Brain pericyte (primary cell): ENCODE measurements around the gene RBBP8NL.
"Not testable (repeated sequence)": the region's sequence is repeated elsewhere in the genome, so short reads cannot be mapped to it uniquely, and the experiment has no call there.

Experiments used
- DNase-seq: peaks from one replicate; pipeline ENCODE4 v3.0.0-alpha.2; 2012; ENCODE audit warnings: low read depth, low spot score

Gene RBBP8NL

DNA sequence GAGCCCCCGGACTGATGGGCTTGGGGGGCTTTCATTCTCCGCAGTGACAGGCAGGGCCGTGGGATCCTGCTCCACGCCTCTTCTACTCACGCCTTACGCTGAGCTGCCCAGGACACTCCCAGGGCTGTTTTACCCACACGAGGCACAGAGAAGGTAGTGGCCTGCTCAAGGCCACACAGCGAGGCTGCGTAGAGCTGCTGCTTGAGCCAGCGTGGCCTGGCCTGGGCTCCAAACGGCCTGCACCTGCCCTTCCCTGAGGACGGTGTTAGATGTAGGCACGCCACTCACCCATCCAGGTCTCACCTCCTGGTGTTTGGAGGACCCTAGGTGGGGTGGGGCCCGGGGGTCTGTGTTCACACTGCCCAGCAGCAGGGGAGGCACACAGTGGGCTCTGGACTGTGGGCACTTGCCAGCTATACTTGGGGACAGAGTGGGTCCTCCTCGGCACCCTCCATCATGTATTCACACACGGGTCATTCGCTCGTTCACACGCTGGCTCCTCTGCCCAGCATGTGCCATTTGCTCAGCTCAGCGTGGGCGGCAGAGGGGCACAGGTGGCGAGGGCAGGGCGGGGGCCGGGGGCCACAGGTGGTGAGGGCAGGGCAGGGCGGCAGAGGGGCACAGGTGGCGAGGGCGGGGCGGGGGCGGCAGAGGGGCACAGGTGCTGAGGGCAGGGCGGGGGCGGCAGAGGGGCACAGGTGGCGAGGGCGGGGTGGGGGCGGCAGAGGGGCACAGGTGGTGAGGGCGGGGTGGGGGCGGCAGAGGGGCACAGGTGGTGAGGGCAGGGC lies 18.4 kb upstream of the RBBP8NL start:
- DNase-seq: no peak

DNA sequence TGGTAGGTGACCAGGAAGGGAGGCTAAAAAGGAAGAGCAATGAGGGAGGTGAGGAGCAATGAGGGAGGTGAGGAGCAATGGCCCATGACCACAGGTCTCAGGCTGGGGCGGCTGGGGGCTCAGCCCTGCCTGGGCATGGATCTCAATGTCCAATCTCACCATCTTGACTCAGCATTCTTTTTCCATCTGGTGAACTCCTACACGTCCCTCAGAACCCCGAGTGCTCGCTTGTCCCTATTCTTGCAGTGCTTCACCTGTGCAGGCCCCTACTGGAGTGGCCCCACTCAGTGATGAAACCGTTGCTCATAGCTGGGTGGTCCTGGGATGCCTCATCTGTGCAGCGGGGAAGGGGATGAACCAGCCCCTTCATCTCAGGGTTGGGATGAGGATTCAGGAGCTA lies 16.9 kb upstream of the RBBP8NL start:
- DNase-seq: no peak

DNA sequence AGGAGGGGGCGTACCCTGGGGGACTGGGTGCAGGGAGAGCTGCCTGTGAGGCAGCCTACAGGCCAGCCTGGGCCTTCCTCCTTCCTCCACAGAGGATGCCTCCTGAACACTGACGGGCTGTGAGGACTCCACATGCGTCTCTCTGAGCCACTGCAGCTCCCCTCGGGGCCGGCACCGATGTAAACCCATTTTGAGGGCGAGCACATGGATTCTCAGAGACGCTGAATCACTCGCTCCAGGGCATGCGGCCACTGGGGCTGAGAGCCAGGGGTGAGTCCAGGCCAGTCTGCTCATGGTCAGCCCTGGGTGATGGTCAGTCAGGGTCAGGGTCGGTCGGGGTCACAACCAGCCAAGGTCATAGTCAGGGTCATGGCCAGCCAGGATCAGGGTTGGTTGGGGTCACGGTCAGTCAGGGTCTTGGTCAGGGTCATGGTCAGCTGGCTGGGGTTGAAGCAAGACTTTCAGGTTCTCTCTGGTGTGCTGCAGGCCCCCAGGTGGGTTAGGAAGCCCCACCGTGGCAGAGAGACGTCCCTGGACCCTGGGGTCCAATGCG lies 14.7 kb upstream of the RBBP8NL start:
- no peak for DNase-seq

DNA sequence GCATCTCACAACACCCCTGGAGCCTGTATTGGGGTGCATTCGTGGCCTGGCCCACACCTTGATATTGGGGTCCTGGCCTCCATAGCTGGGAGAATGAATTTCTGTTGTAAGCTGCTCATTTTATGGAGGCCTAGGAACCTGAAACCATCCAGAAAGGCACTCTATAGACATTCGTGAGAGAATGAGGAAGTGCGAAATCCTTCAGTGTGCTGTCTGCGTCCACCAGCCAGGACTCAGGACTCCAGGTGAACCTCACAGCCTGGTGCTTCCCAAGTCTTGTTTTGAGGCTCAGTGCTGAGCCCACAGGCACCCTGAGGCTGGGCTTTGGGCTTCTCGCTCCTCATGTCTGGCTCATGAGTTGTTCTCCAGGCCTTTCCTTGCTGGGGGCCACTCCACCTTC lies 11.9 kb upstream of the RBBP8NL start:
- DNase-seq: no peak

DNA sequence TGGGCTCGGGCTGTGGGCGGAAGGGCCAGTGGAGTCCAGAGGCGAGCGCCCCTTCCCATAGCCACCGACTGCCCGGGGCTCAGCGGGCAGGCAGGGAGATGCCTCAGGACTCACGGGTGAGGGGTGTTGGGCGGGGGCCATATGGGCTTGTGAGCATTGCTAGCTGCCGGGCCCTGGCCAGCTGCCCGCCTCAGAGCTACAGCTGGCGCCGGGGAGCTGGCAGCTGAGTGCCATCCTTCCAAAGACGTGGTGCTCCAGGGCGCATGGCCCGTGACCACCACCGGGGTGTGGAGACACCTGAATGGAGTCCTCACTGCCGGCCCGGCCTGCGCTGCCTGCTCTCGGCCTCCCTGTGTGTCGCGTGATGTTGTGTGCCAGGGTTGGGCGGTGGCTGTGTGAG lies 10.6 kb upstream of the RBBP8NL start:
- no peak for DNase-seq

DNA sequence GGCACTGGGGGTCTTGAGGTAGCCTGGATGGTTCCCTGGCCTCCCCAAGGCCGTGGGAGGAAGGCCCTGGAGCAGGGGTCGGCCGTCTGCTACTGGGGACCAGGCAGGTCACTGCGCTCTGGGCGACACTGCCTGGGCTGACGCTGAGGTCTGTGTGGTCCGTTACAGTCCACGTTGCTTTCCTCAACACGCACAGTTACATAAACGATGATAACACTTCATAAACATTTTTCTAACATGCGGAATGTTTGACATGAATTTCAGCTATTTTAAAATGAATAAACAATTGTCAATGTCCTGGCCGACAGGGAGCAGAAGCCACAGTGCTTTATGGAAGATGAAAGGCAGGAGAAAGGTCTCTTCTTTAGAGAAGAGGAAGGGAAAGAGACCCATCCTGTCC lies 10.2 kb upstream of the RBBP8NL start:
- no peak for DNase-seq

DNA sequence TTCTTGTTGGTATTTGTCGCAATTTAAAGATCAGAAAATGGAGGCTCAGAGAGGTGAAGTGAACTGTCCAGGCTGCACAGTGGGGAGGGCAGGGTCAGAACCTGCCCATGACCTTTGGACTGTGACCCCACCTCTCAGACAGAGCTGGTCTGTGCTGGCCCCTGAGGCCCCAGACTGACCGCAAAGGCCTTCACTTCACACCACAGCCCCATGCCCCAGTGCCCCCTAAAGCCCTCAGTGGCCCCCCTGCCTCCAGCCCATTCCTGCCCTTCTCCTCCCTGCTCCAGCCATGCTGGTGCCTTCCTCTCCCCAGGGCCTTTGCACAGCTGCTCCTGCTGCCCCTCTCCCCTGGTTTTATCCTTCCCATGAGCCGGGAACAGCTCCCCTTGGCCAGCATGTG lies 9.4 kb upstream of the RBBP8NL start:
- no peak for DNase-seq

DNA sequence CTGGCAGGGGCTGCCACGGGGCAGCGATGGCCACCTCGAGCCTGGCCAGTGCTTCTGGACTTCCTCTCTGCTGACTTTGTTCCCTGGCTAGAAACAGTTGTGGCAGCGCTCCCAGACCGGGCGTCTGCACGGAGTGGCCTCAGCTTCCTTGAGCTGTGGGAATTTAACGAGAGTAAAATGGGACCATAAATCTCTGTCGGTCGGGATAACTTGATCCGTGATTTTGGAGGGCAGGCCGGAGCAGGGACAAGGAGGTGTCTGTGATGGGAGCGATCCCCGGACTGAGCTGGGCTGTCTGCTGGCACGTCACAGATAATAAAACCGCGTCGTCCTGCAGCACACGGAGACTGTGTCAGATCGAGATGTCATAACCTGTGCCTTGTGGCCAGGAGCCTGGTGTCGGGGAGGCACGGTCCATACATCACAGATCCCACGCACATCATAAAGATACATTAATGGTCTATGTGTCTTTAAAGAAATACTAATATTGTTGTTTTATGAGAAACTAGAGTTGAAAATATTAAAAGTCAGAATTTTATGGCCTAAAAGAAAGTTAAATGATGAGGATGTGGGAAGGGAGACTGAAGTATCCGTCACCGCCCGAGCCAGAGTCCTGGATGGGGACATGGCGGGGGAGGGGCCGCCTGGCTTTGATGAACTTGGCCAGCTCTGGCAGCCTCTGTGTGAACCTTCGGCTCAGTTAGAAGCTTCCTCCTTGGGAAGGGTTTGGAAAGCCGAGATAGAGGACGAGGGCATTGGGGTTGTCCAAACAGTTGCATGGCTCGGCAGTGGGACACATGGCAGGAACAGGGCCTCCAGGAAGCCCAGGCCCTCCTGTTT lies 6.5 kb upstream of the RBBP8NL start:
- no peak for DNase-seq

DNA sequence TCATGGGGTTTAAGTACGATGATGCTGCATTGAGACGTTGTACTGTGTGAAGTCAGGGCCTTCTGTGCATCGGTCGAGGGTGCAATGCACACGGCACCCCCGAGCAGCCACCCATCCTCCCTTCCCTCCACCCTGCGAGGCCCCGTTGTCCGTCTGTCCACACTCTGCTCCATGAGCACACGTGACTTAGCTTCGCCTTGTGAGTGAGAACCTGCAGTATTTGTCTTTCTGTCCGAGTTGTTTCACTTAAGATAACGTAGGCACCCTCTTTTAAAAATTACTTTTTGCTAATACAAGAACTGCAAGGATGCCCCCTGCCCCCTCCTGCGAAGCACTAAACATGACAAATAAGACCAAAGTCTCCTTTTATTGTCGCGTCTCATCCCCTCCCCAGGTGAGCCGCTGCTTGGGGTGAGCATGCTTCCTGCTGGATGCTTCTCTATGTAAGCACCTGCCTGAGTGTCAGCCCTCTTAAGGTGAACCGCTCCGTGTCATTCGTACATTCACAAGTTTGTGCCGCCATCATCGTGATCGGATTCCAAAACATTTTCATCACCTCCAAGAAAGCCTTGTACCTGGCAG lies 3.6 kb upstream of the RBBP8NL start:
- DNase-seq: no peak

DNA sequence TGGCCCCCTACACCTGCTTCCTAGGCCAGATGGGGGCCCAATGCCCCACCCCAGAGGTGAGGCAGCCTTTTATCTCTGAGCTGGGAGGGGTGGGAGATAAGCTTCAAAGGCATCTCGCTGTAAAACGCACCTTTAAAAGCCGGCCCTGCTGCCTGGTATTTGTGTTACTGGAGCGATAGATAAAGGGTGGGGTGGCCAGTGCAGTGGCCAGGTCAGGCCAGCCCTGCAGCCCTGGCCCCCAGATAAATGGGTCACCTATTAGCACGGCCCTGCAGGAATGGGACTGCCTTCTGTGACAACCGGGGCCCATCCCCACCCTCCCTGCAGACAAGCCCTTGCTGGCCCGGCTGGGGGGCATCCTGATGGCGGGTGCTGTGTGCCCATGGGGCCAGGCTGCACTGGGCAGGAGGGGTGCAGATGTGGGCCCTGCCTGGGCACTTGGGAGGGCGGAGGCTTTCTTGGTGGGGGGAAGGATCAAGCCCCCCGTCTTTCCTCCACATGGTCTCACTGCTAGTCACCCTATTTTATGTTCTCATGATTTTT lies 3.0 kb upstream of the RBBP8NL start:
- no peak for DNase-seq

DNA sequence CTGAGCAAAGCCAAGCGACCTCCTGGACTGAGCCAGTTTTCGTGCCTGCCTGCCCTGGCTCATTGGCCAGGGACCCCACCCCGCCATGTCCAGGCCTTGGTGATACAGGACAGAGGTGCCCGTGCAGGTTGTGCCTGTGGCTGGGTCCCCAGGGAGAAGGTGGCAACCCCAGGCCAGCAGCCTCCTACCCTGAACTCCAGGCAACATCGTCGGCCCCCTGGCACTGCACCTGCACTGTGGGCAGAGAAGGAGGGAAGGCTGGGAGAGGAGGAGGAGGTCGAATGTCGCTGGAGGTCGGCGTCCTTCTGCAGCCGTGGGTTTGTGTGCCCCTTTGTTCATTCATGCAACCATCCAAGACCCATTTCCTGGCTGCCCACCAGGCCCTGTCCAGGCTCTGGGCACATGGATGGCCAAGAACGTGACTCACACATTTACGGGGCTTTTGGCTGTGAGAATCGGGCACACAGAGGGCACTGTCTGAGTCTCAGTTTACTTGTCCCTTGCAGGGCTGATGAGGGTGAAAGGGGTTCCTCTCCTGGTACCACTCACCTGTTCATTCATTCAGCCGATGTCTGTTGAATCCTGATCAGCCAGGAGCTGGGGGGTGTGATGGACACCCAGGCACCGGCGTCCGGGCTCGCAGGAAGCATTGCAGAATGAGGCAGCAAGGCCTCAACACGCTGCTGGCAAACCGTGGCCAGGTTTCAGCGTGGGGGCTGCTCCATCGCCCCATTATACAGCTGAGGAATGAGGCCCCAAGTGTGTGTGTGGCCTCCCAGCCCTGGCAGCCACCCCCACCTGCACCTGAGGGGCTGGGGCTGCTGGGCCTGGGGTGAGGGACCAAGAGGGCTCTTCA lies 2.3 kb upstream of the RBBP8NL start:
- no peak for DNase-seq

DNA sequence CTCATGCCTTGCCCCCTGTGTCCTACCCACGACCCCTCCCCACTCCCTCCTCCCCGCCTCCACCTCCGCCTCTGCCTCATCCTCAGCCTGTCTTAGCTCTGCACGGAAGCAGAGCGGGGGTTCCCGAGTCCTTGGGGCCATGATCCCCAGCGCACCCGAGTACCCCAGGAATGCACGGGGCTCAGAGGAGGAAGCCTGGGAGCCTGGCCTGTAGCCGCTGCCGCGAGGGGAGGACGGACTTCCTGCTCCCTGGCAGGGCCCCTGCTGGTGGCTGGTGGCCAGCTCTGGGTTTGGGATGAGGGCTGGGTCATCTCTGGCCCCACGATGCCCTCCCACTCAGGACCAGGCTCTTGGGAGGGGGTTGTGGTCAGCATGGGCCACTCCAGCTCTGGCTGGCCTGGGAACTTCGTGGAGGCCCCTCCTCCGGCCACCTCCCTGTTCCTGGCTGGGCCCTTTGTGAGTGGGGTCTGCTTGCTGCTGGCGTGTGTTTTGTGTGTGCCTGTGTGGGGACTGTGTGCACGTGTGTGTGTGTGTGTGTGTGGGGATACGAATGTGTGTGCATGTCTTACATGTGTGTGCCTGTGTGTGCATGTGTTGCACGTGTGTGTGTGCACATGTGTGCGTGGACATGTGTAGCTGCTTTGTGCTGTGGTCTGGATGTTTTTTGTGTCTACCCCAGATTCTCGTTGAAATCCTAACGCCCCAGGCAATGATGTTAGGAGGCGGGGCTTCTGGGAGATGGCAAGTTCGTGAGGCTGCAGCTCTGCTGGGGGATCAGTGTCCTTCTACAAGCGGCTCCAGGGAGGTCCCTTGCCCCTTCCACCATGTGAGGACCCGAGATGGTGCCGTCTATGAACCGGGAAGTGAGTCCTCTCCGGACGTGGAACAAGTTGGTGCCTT lies 1.3 kb upstream of the RBBP8NL start:
- DNase-seq: no peak

DNA sequence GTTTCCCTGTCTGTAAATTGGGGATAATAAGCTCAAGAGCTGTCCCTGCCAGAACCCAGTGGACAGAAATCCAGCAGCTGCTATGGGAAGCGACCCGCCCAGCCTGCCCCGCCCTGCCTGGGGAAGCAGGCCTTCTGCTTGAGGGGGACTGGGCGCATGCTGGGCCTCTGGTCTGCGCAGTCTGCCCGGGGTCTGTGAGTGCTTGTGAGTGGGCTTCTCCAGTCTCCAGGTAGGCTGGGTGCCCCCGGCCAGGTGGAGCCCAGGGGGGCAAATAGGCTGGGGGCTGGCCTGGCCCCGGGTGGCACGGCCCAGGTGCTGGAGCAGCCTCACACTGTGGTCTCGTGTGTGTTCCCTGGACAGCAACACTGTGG lies 648 bp upstream of the RBBP8NL start:
- DNase-seq: no peak

DNA sequence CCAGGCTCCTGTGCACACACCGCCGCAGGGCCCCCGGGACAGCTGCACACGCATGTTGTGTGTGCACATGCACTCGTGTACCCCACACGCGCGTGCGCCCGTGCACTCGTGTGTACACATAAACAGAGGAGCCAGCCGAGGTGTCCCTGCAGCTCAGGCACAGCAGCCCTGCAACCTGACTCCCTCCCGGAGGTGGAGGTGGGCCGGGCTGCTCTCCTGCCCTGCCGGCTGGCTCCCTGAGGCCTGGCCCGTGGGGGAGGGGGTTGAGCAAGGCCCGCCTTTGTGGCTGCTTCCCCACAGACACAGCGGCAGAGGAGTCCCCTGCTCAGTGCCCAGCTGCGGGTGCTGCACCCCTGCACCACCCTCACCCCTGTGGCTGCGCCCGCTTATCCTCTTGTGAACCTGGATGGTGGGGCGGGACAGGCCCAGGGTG lies 624 bp downstream of the RBBP8NL start:
- DNase-seq: no peak

DNA sequence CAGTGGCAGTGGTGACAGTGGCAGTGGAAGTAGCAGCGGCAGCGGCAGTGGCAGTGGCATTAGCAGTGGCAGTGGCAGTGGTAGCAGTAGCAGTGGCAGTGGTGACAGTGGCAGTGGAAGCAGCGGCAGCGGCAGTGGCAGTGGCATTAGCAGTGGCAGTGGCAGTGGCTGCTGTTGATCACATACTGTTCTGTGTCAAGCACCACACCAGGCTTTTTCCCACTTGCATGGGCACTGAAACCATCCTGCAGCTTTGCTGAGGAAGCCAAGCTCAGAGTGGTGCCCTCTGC lies 1.3 kb downstream of the RBBP8NL start:
- not testable (repeated sequence) for DNase-seq

DNA sequence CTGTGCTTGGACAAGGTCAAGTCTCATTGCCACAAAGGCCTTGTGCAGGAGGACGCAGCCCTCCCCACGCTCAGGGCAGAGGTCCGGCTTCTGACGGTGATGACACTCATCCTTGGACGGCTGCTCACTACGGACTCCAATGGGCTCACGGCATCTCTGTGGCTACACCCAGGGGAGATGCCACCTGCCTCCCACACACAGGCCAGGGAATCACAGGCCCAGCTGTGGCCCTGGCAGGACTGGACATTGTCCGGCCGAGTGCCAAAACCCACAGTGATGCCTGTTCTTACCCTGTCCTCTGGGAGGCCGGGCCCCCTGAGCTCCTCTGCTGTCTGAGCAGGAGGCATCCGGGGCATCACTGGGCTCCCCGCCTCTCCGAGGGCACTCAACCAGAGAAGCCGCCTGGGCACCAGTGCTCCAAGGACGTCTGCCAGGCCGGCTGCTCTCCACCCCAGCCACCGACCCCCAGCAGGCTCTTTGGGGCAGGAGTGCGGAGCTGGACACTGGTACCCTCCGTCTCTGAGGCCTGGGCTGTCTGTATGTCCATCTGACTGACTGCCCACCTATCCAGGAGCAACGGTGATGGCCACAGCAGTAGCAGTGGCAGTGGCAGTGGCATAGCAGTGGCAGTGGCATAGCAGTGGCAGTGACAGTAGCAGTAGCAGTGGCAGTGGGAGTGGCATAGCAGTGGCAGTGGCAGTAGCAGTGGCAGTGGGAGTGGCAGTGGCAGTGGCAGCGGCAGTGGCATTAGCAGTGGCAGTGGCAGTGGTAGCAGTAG lies 1.9 kb downstream of the RBBP8NL start:
- DNase-seq: no peak

DNA sequence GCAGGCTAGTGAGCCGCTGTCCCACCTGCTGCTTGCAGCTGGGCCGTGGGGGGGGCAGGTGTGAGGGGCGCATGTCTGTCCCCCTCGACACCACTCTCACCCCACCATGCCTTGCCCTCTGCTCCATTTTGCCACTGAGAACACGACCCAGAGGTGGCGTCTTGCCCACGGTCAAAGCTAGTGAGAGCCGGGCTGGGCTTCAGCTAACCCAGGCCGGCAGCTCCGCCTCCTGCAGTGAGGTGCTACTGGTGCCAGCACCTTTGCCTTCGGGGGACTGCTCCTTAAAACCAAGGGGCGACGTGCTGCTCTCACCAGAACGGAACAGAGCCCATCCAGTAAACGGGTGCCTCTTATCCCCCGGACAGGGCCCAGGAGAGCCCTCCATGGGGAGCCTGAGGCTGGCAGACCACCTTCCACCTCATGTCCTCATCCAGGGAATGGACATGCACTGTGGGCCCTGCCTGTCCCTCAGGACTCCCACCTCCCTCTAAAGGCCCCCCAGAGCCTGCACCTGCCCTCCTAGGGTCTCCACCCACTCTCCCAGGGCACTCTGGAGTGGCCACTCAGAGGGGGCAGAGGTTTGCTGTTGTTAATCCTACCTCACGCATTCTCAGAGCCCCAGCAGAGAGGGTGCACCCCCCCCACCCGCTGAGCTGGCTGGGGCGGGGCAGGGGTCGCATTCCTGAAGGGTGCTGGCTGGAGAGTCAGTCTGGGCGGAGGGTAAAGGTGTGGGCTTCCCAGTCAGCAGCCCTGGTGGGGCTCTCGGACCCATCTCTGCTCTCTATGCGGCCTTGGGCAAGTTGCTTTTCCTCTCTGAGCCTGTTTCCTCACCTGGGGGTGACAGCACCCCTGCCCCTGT lies 2.9 kb downstream of the RBBP8NL start:
- DNase-seq: no peak

DNA sequence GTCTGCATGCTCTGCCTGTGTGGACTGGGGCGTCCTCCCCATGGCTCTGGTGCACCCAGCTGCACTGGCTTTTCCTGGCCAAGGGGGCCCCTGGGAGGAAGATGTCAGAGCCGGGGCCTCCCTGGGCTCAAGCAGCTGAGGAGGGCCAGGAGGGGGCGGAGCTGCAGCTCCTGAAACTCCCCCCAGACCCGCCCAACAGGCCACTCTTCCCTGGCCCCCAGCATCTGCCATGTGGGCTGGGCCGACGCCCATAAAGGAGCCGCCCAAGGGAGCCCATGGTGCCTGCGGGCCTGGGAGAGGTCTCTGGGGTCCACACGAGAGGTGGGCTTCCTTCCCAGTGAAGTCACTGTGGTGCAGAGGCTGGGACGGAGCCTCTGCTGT lies 4.0 kb downstream of the RBBP8NL start:
- no peak for DNase-seq
